ENCODE data around the gene PITX2.

PITX2 gene

DNA sequence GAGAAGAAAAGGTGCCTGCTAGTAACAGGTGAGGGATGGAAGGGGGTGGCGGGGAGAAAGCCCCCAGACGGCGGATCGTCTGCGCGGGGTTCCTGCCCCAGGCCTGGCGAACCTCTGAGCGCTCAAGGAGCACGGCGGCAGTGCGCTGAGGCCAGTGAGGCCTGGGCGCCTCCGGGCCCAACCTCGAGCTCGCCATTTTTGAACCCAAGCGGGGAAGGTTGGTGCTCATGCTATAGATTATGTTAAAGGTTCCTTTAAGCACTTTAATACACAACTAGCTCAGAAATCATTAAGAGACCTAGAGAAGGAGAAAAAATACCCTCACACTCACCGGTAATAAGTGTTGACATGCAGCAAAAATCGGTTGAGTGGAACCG lies 7.9 kb downstream of the PITX2 start:
- DNase-seq (ENCODE audit: low read depth in 2 of 2): no peak
- H3K4me3 ChIP-seq (replicated peaks in 1 of 2; ENCODE audit: low read depth in 2 of 2, low read length in 2 of 2): no peak overlapping the region
- TF ChIP-seq, protein P1, sequence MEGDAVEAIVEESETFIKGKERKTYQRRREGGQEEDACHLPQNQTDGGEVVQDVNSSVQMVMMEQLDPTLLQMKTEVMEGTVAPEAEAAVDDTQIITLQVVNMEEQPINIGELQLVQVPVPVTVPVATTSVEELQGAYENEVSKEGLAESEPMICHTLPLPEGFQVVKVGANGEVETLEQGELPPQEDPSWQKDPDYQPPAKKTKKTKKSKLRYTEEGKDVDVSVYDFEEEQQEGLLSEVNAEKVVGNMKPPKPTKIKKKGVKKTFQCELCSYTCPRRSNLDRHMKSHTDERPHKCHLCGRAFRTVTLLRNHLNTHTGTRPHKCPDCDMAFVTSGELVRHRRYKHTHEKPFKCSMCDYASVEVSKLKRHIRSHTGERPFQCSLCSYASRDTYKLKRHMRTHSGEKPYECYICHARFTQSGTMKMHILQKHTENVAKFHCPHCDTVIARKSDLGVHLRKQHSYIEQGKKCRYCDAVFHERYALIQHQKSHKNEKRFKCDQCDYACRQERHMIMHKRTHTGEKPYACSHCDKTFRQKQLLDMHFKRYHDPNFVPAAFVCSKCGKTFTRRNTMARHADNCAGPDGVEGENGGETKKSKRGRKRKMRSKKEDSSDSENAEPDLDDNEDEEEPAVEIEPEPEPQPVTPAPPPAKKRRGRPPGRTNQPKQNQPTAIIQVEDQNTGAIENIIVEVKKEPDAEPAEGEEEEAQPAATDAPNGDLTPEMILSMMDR (IDR thresholded peaks at IDR 0.05; ENCODE audit: low read depth, low read length): no peak

DNA sequence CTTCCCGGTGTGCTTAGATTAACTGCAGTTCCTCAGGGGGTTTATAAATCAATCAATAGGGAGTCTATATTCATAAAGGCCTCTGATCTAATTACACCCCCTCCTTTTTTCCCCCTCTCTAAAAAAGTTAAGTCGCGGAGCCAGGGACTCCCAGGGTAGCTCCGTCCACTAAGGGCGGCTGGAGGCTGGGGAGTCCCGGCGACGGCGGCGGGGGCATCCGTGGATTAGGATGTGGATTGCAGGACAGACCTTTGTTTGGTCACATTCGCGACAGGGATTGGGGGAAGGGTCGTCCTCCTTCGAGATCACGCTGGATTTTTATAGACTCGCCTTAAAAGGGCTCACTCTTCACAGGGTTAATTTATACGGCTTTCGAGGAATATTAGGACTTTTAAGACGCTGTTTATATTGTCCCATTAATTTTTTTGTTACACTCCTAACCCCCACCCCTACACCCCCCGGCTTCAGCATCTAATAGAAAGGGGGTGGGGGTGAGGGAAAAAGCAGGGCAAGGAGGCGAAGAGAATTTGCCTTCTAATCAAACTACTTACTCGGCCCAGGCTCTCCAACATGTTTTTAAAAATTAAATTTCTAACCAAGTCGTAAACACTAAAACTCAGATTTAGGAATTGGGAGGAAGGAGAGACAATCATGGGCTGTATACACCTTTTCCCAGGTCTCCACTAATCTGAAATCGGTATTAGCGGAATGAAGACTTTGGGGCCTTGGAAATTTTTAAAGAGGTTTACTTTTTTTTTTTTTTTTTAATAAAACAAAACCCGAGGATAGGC lies 8.5 kb downstream of the PITX2 start:
- TF ChIP-seq, protein P1 (IDR thresholded peaks at IDR 0.05; ENCODE audit: low read depth, low read length): no peak
- no peak overlapping the region for H3K4me3 ChIP-seq (replicated peaks in 1 of 2; ENCODE audit: low read depth in 2 of 2, low read length in 2 of 2)
- DNase-seq (ENCODE audit: low read depth in 2 of 2): no peak

DNA sequence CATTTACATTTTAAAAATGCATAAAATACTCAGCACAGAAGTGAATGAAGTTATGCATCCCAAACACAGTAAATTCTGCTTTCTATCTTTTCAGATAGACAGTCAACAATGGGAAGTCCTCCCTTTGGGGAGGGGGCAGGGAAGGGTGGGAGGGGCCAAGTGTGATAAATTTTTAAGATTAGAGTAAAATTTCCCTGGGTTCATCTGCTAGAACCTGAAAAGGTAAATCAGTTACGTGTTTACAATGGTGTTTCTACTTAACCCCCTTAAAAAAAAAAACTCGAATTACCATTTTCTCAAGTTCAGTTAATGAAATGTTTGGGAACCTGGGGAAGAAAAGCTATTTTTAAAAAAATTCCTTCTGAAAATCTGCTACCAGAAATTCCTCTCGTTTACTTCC lies 9.1 kb downstream of the PITX2 start:
- H3K4me3 ChIP-seq (replicated peaks in 1 of 2; ENCODE audit: low read depth in 2 of 2, low read length in 2 of 2): no peak overlapping the region
- no peak for DNase-seq (ENCODE audit: low read depth in 2 of 2)
- TF ChIP-seq, protein P1 (IDR thresholded peaks at IDR 0.05; ENCODE audit: low read depth, low read length): no peak

DNA sequence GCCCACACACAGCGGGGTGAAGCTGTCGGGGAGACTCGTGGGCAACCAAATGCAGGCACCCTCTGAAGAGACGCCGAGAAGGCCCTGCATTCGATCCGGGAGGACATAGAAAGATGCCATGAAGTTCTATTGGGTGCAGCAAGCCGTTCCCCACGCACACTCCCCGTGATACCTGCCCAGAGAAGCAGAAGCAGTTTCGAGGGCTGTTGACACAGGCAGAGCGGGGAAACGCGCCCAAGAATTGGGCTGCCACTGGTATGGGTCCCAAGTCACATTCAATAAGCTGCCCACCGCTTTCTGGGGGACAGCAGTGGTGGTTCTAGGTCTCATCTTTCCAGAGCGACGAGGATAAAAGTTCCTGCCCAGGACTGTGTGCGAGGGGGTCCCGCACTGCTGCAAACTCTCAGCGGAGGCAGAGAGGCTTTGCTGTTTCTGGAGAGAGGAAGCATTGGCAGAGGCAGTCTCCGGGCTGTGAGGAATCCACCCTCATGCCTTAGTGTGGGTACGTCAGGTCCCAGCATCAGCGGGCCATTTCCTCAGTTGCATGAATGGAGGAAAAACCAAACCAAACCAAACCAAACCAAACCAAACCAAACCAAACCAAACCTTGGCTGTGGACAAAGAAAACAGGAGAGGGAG lies 10.1 kb downstream of the PITX2 start:
- DNase-seq (ENCODE audit: low read depth in 2 of 2): no peak
- TF ChIP-seq, protein P1 (IDR thresholded peaks at IDR 0.05; ENCODE audit: low read depth, low read length): no peak
- H3K4me3 ChIP-seq (replicated peaks in 1 of 2; ENCODE audit: low read depth in 2 of 2, low read length in 2 of 2): no peak overlapping the region

DNA sequence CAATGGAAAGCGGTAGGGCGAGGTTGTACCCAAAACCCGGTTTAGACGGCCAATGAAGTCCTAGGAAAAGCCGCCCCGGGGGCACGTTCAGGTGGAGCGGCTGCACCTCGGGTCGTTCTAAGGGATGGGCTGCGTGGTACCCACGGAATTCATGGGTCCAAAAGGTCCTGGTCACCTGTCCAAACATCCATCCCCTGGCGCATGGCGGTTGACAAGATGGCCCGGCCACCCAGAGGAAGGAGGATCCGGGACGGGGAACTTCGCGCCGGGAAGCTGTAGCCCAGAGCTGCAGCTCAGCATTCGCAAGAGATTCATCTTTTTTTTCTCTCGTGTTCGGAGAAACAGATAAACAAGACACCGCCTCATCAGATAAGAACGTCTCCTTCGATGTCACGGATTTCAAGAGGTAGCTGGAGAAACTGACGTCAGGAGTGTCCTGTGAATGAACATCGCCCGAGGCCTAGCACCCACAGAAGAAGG lies 10.9 kb downstream of the PITX2 start:
- TF ChIP-seq, protein P1 (IDR thresholded peaks at IDR 0.05; ENCODE audit: low read depth, low read length): no peak

DNA sequence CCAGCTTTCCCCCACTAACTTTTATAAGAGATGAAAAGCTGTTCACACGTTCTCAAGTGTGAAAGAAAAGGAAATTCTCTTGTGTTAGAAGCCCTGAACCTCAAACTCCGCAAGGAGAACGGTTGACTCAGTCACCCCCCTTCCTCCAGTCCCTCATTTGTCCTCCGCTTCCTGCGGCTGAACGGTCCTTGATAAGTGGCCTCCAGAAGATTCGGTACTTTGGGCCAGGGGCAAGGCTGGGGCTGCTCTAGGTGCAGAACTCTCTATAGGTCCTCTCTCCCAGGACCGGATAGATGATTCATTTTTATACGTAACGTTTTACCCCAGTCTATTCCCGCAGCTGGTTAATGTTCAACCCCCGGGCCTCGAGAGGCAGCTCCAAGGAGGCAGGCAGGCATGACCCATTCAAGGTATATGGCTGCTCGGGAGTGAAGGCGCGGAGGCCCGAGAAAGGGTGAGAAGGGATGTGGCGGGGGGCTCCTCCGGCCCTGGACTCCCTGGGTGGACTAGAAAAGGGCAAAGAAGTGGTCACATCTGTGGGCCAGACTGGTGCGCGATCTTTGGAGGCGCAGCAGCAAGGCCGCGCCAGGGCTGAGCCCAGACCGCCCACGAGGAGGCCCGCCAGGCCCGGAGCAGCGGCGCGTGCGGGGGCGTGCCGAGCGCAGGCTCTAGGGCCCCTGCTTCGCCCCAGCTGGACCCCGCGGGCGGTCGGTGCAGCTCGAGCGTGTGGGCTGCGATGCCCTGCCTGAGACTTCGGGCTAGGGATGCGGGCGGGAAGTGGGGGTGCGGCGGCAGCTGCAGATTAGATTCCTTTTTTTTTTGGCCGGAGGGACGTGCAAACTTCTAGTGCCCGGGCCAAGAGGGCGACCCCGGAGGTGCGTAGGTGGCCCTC lies 11.7 kb downstream of the PITX2 start:
- H3K4me3 ChIP-seq (replicated peaks in 1 of 2; ENCODE audit: low read depth in 2 of 2, low read length in 2 of 2): no peak overlapping the region

More for the DNA sequence above, 10.9 kb downstream of the PITX2 start:
- no peak for DNase-seq (ENCODE audit: low read depth in 2 of 2)
- H3K4me3 ChIP-seq (replicated peaks in 1 of 2; ENCODE audit: low read depth in 2 of 2, low read length in 2 of 2): no peak overlapping the region

More for the DNA sequence above, 11.7 kb downstream of the PITX2 start:
- TF ChIP-seq, protein P1 (IDR thresholded peaks at IDR 0.05; ENCODE audit: low read depth, low read length): no peak
- DNase-seq (ENCODE audit: low read depth in 2 of 2): no peak
